B cell (primary cell): ENCODE data around the gene ATG7. TPM values are rescaled to one million over a fixed set of nuclear protein-coding genes. Genes with fewer than 3 reads are reported as not detected.

Experiments used
- ATAC-seq: fragments of 200-7000 bp; cut with Tn5 transposase; one replicate; pipeline ENCODE4 v1.10.0; 2021; ENCODE audit warnings: low read depth, mild to moderate bottlenecking, moderate number of reproducible peaks, moderate library complexity
- CTCF ChIA-PET: fragments of 350-600 bp; sonication (Branson Sonifier 250); formaldehyde crosslinking; loops from one replicate; lab custom pipeline; 2021; ENCODE audit warnings: antibody characterized with exemption, inconsistent platforms; lab: Charles Lee
- POLR2A ChIA-PET: fragments of 350-600 bp; sonication (Branson Sonifier 250); formaldehyde crosslinking; loops from one replicate; lab custom pipeline; 2021; ENCODE audit warnings: antibody characterized with exemption; lab: Charles Lee
- DNase-seq: peaks from one replicate; pipeline ENCODE4 v3.0.0; 2013
- H2AFZ ChIP-seq: 2 replicates; pipeline ENCODE4 v1.6.1; 2012; ENCODE audit warnings: mild to moderate bottlenecking, low read depth, low read length; ENCODE audit not compliant: insufficient read depth, poor library complexity, severe bottlenecking
- H3K27ac ChIP-seq, 2 donors: 1 replicate in 1 of 2; 2 replicates in 1 of 2; pipeline ENCODE4 v1.5.1; 2012 to 2013; ENCODE audit warnings: low read length in 2 of 2, mild to moderate bottlenecking in 2 of 2, moderate library complexity in 1 of 2
- H3K27me3 ChIP-seq, 4 experiments: fragments of 200-600 bp in 1 of 4; sonication (generic) in 1 of 4; replicated peaks in 1 of 4; 1 replicate in 2 of 4; 2 replicates in 2 of 4; pipeline versions ENCODE4 v1.6.1 to v1.7.0; 2013 to 2016; ENCODE audit warnings: low read length in 3 of 4, mild to moderate bottlenecking in 2 of 4, mixed read lengths in 1 of 4, moderate library complexity in 1 of 4; ENCODE audit not compliant: insufficient read depth in 4 of 4, control insufficient read depth in 3 of 4; ENCODE audit errors: control extremely low read depth in 1 of 4
- H3K36me3 ChIP-seq, 2 experiments: replicated peaks in 1 of 2; 1 replicate in 1 of 2; 2 replicates in 1 of 2; pipeline versions ENCODE4 v1.6.1 to v1.7.1; 2013; ENCODE audit warnings: low read length in 1 of 2; ENCODE audit not compliant: insufficient read depth in 2 of 2, control insufficient read depth in 1 of 2; ENCODE audit errors: control extremely low read depth in 1 of 2, extremely low read depth in 1 of 2
- H3K4me1 ChIP-seq, 2 donors: fragments of 200-600 bp in 1 of 2; sonication (generic) in 1 of 2; 1 replicate in 1 of 2; 2 replicates in 1 of 2; pipeline versions ENCODE4 v1.5.1 to v1.6.1; 2013 to 2017; ENCODE audit warnings: low read length in 2 of 2; ENCODE audit not compliant: control insufficient read depth in 2 of 2, insufficient read depth in 2 of 2
- H3K4me2 ChIP-seq: replicated peaks from 2 replicates; pipeline ENCODE3; 2012; ENCODE audit warnings: mild to moderate bottlenecking, low read depth, low read length; ENCODE audit not compliant: poor library complexity, severe bottlenecking
- H3K4me3 ChIP-seq, 5 experiments: fragments of 200-600 bp in 1 of 5; sonication (generic) in 1 of 5; 1 replicate in 3 of 5; 2 replicates in 2 of 5; pipeline versions ENCODE4 v1.5.1 to v1.7.0; 2011 to 2016; ENCODE audit warnings: low read length in 4 of 5, mild to moderate bottlenecking in 4 of 5, low read depth in 2 of 5, control low read depth in 1 of 5, moderate library complexity in 1 of 5; ENCODE audit not compliant: insufficient read depth in 1 of 5; ENCODE audit errors: control extremely low read depth in 1 of 5, extremely low read depth in 1 of 5
- H3K79me2 ChIP-seq: fragments of 200-600 bp; sonication (generic); one replicate; pipeline ENCODE4 v1.6.0; 2016; ENCODE audit warnings: low read length; ENCODE audit not compliant: control insufficient read depth, insufficient read depth
- H3K9ac ChIP-seq: fragments of 200-600 bp; sonication (generic); 2 replicates; pipeline ENCODE4 v1.6.1; 2017; ENCODE audit warnings: mild to moderate bottlenecking, low read length, moderate library complexity
- H3K9me3 ChIP-seq, 3 donors: one replicate each; pipeline versions ENCODE4 v1.6.1 to v1.7.1; 2013; ENCODE audit warnings: low read length in 2 of 3; ENCODE audit not compliant: control insufficient read depth in 2 of 3, insufficient read depth in 1 of 3; ENCODE audit errors: control extremely low read depth in 1 of 3
- H4K20me1 ChIP-seq: 2 replicates; pipeline ENCODE4 v1.6.0; 2012; ENCODE audit warnings: mild to moderate bottlenecking, low read length; ENCODE audit not compliant: insufficient read depth, control insufficient read depth, poor library complexity, severe bottlenecking
- H3K27ac Mint-ChIP-seq: one replicate; pipeline ENCODE4 v1.8.0; 2021; ENCODE audit warnings: mixed read lengths
- H3K27me3 Mint-ChIP-seq: one replicate; pipeline ENCODE4 v1.8.0; 2021; ENCODE audit warnings: mixed read lengths
- H3K4me1 Mint-ChIP-seq: one replicate; pipeline ENCODE4 v1.8.0; 2021; ENCODE audit warnings: mixed read lengths
- H3K4me3 Mint-ChIP-seq: one replicate; pipeline ENCODE4 v1.8.0; 2021; ENCODE audit warnings: mixed read lengths
- H3K9me3 Mint-ChIP-seq: one replicate; pipeline ENCODE4 v1.8.0; 2022; ENCODE audit warnings: mixed read lengths; ENCODE audit not compliant: insufficient read depth
- CTCF ChIP-seq: fragments of 200-600 bp; IDR thresholded peaks from one replicate; pipeline ENCODE4 v1.8.0; 2022; ENCODE audit warnings: antibody characterized with exemption, mild to moderate bottlenecking
- EZH2 ChIP-seq: IDR thresholded peaks from 2 replicates; pipeline ENCODE4 v1.6.1; 2012; ENCODE audit warnings: borderline replicate concordance, low read depth, mild to moderate bottlenecking, moderate library complexity, low read length; ENCODE audit not compliant: insufficient read depth, poor library complexity, severe bottlenecking
- WGBS: methylation state at CpG from one replicate; pipeline ENCODE4 v1.1.5; 2013; ENCODE audit warnings: missing lambda C conversion rate; ENCODE audit not compliant: insufficient coverage; 5-methylcytosine and 5-hydroxymethylcytosine counted together
- intact Hi-C: fragments of 100-400 bp; cut with micrococcal nuclease; formaldehyde crosslinking; loops from one replicate; pipeline ENCODE4 v1.10.0; 2022
- polyA plus RNA-seq: library from polyadenylated mRNA; depleted of rRNA; stranded (reverse); fragments of >200 nt; gene quantifications from 2 replicates; pipeline ENCODE4 v1.2.3, GENCODE V29; 2012
- total RNA-seq, 2 donors: library from RNA; stranded (reverse); fragments of 120-200 nt in 1 of 2; gene quantifications; 1 replicate in 1 of 2; 2 replicates in 1 of 2; pipeline versions ENCODE4 v1.2.3 to v1.2.4, GENCODE V29; 2013 to 2022

ATG7 gene
- total and polyA plus RNA-seq, 2 donors (not counting 1 experiment from before 2014, with no cell fraction given) = 13.9 to 66.4 TPM

GRCh38 chr3:11431319-11431718, 159.1 kb downstream of the ATG7 start:
- POLR2A ChIA-PET = no interaction called here
- TF ChIP-seq CTCF (no peak), EZH2 (no peak)
- Histone ChIP-seq H3K4me2 (no peak overlapping the region), H3K36me3 (peaks cover 3 to 10% of the 10 kb centered on the region in 2 experiments), H4K20me1 (no peaks in the 10 kb centered on the region), H3K4me1 (no peaks in the 10 kb centered on the region), H3K79me2 (no peaks in the 10 kb centered on the region), H2AFZ (no peak overlapping the region), H3K27ac (no peak overlapping the region), H3K9me3 (no peaks in the 10 kb centered on the region), H3K9ac (no peak overlapping the region), H3K4me3 (no peak overlapping the region), H3K27me3 (no peaks in the 10 kb centered on the region)
- Mint-ChIP-seq H3K9me3 (no peaks in the 10 kb centered on the region), H3K4me3 (no peak overlapping the region), H3K4me1 (no peaks in the 10 kb centered on the region), H3K27me3 (no peaks in the 10 kb centered on the region), H3K27ac (no peak overlapping the region)
- no CpG with 5 or more reads among the region's 3 CpGs for WGBS
- ATAC-seq (no peak), DNase-seq (no peak)
- intact Hi-C loops = no loop called here
- CTCF ChIA-PET = no interaction called here

- Histone ChIP-seq H2AFZ (no peak overlapping the region), H3K4me2 (no peak overlapping the region), H3K4me1 (no peaks in the 10 kb centered on the region), H3K9me3 (no peaks in the 10 kb centered on the region), H3K27ac (no peak overlapping the region), H3K36me3 (peaks cover 0 to 1% of the 10 kb centered on the region in 2 experiments), H4K20me1 (no peaks in the 10 kb centered on the region), H3K27me3 (no peaks in the 10 kb centered on the region), H3K9ac (no peak overlapping the region), H3K79me2 (no peaks in the 10 kb centered on the region), H3K4me3 (no peak overlapping the region)
- TF ChIP-seq CTCF = no peak
- TF ChIP-seq EZH2 = no peak
- WGBS = 100% methylated on average over 2 of the region's 3 CpGs
- intact Hi-C loops = no loop called here
- ATAC-seq (no peak), DNase-seq (no peak)
- Mint-ChIP-seq H3K27ac (no peak overlapping the region), H3K4me1 (no peaks in the 10 kb centered on the region), H3K27me3 (no peaks in the 10 kb centered on the region), H3K4me3 (no peak overlapping the region), H3K9me3 (no peaks in the 10 kb centered on the region)
- POLR2A ChIA-PET = no interaction called here
- CTCF ChIA-PET = no interaction called here
Measured at GRCh38 chr3:11434017-11434526, 161.9 kb downstream of the ATG7 start.
